Heart left ventricle (tissue), 13 donors: Measurements from ENCODE around the gene PARG.
"Not testable (repeated sequence)": the region's sequence is repeated elsewhere in the genome, so short reads cannot be mapped to it uniquely, and the experiment has no call there.

ENCODE experiments used
- CTCF ChIP-seq, 12 donors: fragments of 200-600 bp; sonication (generic) in 4 of 12; IDR thresholded peaks; one replicate each; pipeline versions ENCODE4 v1.5.0 to v1.8.0; 2018 to 2022; ENCODE audit warnings: antibody characterized with exemption in 12 of 12, mild to moderate bottlenecking in 5 of 12
- POLR2A ChIP-seq, 2 donors: fragments of 450-650 bp; IDR thresholded peaks; one replicate each; pipeline ENCODE4 v1.6.1; 2017; ENCODE audit warnings: antibody characterized with exemption in 2 of 2, mild to moderate bottlenecking in 2 of 2, moderate library complexity in 2 of 2
- donor health status: ischemic (EF 13 %, LVEDD 7.1; RV severe dilation, severe dysfunction).
- donor health status: DM: no; HTN: yes; CAD: no.
- donor health status: DM: no; HTN: no; CAD: no.
- donor health status: ischemic (EF 25% LVEDD 6.9; RV normal size, moderate dysfunction).
- donor health status: ischemic (EF 25% LVEDD 5.7; RV mildly dilated, moderate dysfunction).
- donor health status: ischemic (EF 35%, LVEDD 5.7; RV mildly dilated, moderate dysfunction).
- donor health status: nonischemic (EF 11% LVEDD 7.7; RV severe dilation, severe dysfunction).
- donor health status: DM: yes; HTN: yes; CAD: no.
- donor health status: PGD.
- donor health status: ischemic (EF 29% LVEDD 5.4; RV normal size, mild dysfunction).
- donor health status: nonischemic (EF 23%, LVEDD 6.1; RV moderate dilation, normal function).

DNA sequence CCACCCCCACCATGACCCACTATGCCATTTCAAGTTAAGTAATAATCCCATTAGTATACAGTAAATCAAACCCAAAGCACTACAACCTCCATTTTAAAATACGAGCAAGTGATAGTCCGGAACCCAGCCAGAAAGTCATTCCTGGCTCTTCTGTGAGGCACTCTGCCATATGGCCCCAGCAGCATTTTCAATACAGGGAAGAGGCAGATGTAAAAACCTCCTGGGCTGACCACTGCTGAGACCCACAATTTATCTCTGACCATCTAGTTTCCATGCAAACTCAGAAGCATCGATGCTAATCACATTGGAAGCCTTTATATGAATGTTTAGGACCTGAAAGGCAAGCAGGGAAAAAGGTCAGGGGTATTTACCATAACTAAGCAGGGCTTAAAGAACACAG is 69.1 kb downstream of the PARG start:
- not testable (repeated sequence) for TF ChIP-seq CTCF, POLR2A (IDR thresholded peaks at IDR 0.05)
